Left renal pelvis (tissue), 4 donors: Measurements from ENCODE around the gene VPS35L. TPM values are rescaled to one million over a fixed set of nuclear protein-coding genes. Genes with fewer than 3 reads are reported as not detected.
A peak's percentile ranks its signal among the peaks of the same experiment; 100 is the strongest.

Experiments used
- DNase-seq, 4 donors: peaks; one replicate each; pipeline ENCODE4 v3.0.0-alpha.2; 2013; ENCODE audit warnings: low read depth in 4 of 4, low spot score in 3 of 4
- polyA plus RNA-seq, 4 donors: library from polyadenylated mRNA; unstranded; fragments of 120-200 nt; gene quantifications; one replicate each; pipeline ENCODE4 v1.2.1, GENCODE V29; 2013; ENCODE audit not compliant: insufficient read length in 4 of 4

The VPS35L gene
- 10 to 100 TPM; 46.0 to 65.0 (median 63.5) TPM for polyA plus RNA-seq

- DNase-seq: peak; percentile 94 to 96 (median 96)
Observed at GRCh38 chr16:19555186-19555937, at the start of gene VPS35L. TSS of gene VPS35L (plus strand) at chr16:19555703. CDS start at chr16:19555730, 27 bp downstream.

- no peak for DNase-seq
Observed at GRCh38 chr16:19506965-19507364, 48.5 kb upstream of the VPS35L start.

DNA sequence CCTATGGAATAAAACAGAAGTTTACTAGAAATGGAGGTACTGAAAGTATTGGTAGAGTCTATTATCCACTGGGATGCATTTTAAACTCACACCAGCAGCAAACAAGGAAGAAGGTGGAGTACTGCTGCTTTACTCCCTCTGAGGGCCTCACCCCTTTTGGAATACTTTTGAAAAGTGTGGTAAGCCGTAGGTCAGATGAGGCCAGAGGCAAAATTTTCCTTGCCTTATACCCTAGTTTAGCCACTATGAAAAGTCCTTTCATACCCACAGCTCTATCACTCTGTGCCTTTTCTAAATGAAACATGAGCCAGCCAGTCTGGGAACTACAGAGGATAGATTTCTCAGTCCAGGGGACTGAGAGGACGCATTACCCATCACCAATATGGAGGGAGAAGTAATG, 47.6 kb upstream of the VPS35L start:
- no peak for DNase-seq

- no peak for DNase-seq
Observed at GRCh38 chr16:19512297-19512696, 43.2 kb upstream of the VPS35L start.

GRCh38 chr16:19513377-19514053, 42.0 kb upstream of the VPS35L start:
- DNase-seq: no peak

- no peak for DNase-seq
Observed at GRCh38 chr16:19515757-19516156, 39.7 kb upstream of the VPS35L start.

DNA sequence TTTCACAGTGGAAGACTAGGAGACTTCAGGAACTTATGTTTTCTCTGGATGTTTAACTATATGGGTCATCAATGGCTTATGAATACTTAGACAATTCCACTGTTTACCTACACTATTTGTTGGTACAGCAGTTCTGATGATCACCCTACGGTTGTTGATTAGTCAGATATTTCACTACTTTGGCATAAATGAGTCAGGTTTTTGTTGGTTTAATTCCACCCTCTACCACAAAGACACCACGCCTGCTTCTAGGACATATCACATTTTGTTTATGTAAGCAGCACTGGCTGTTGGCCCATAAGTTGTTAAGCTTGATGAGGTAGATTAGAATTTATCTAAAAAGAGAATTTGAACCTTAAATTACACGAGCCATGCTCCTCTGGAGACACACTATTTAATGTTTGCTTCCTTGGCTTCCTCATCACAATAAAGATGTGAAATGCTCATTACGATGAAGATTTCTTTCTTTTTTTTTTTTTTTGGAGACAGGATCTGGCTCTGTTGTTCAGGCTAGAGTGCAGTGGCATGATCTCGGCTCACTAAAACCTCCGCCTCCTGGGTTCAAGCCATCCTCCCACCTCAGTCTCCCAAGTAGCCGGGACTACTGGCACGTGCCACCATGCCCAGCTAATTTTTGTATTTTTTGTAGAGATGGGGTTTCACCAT, 37.9 kb upstream of the VPS35L start:
- DNase-seq: no peak

DNA sequence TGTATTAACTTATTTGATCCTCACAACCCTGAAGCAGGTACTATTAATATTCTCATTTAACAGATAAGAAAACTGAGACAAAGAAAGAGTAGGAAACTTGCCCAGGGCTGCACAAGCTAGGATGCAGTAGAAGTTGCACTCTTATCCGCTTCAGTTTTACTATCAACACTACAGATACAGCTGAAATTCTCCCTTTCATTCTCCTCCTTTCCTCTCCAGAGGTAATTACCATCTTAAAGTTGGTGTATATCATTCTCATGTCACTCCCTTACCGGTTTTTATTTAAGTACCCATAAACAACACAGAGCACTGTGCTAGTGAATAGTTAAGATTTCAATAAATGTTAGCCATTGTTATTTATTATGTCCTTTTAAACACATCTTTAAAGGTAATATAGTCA, 37.1 kb upstream of the VPS35L start:
- no peak for DNase-seq

DNA sequence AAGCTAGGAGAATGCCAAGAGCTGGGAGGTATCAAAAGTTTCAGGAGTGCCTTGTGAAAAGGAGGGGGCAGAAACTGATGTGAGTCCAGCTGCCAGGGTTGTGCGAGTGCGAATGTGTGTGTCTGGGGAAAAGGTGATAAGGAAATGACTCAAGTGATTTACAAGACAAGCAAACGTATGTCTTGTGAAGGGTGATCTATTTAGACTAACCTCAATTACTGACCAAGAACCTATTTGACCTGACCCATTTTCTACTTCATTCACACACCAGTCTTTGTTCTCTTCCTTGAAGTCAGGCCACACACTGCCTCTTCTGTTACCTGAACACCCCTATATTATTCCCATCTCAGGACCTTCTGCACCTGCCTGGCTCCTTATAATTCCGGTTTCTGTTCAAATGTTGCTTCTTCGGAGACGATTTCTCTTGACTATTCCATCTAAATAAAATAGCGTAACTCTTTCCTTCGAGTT, 34.6 kb upstream of the VPS35L start:
- no peak for DNase-seq

GRCh38 chr16:19521471-19522396, 33.8 kb upstream of the VPS35L start, which contains the start of gene GDE1:
TSS of gene GDE1 (minus strand) at chr16:19522098. CDS start at chr16:19521964, 134 bp downstream.
- peak; percentile 76 to 88 (median 84) for DNase-seq

GRCh38 chr16:19522397-19522732, 33.1 kb upstream of the VPS35L start:
- no peak for DNase-seq

DNA sequence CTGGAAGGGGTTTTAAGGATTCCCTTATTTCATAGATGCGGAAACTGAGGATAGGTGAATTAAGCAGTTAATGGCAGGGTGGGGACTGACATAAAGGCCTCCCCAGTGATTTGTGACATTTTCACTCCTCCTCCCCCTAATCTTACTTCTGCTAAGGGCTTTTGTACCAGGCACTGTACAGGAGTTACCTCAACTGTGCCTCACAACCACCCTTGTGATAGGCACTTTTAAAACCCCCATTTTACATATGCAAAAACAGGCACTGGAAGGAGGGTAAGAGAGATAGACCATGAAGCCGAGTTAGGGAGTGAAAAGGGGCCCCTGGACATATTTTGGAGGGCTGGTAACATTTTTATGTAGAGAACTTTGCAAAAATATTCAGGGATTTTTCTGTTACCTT, 32.7 kb upstream of the VPS35L start:
- DNase-seq: no peak

- no peak for DNase-seq
Observed at GRCh38 chr16:19523184-19523558, 32.3 kb upstream of the VPS35L start.

DNA sequence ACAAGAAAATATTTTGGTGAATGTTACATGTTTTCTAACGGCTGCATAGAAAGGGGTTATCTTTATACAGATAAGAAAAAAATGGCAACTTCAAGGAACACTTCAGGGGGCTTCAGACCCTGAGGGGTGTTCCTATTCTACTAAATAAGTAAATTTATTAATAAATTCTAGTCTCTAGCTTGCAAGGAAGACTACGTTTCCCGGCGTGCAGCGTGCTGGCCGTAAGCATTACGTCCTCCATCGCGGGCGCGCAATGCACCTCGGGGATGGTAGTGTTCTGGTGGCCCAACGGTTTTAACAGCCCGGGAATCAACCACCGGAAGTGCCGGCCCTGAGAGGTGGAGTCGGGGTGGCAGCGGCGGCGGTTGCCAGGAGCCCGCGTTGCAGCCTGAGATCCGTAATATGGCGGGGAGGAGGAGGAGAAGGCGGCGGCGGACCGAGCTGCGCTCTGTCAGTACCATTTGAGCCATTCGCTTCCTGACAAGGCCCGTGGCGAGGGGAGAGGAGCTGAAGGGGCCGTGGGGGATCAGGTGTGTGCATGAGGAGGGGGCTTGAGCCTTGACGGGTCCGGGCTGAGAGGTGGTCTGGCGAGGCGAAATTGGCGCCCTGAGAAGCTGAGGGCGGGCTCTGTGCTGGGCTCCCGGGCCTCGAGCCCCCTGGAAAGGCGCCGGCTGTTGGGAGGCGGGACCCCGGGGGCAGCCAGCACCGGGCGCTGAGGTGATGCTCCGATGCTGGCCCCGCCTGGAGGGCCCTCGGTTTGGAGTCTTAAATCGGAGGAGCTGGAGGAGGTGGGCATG, 31.7 kb upstream of the VPS35L start, which contains the start of gene CCP110:
Gene CCP110, plus strand, starts transcription at position 384 of the 797 bp plus-strand sequence. CDS start 3,940 bp downstream, outside the sequence.
- DNase-seq: peak; percentile 77 to 92 (median 90)

DNA sequence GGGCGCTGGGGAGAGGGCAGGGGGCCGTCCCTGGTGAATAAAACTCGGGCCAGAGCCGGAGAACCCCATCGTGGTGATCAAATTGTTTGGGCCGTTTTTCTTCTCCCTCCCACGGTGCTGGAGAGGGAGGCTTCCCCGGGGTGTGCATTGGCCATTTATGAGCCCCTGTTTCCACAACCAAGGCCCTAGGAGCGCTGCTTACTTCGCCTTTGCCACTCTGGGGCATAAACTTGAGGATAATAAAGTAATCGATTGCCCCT, 31.2 kb upstream of the VPS35L start:
- DNase-seq: no peak

GRCh38 chr16:19524616-19525384, 30.7 kb upstream of the VPS35L start:
- peak in 1 of 4 donors; percentile 38 for DNase-seq

DNA sequence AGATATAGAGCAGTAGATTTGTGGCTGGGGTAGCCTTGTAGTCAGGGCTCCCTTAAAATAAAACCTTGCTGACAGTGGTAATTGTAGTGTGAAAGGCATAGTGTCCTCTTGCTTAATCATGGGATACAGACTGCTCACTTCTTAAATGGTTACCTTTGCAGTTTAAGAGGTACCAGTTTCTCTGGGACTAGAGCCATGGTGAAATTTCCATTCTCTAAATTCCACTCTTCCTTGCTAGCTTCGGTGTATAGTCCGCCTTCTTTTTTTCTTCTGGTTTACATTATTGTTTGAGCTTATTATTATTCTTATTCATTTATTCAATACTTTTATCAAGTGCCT, 30.1 kb upstream of the VPS35L start:
- no peak for DNase-seq

GRCh38 chr16:19527161-19527560, 28.3 kb upstream of the VPS35L start:
- DNase-seq: no peak

DNA sequence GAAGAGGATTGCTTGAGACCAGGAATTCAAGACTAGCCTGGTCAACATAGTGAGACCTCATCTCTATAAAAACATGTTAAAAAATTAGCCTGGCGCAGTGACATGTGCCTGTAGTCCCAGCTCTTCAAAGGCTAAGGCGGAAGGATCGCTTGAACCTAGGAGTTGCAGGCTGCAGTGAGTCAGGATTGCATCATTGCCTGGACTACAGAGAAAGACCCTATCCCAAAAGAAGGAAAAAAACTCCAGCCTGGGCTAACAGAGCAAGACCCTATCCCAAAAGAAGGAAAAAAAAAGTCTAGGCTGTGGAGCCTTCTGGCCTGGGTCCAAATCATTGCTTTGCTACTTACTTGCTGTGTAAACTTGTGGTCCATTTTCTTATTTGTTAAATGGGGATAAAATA, 26.8 kb upstream of the VPS35L start:
- DNase-seq: no peak
